ENCODE data around the gene ACMSD. TPM values are rescaled to one million over a fixed set of nuclear protein-coding genes. Genes with fewer than 3 reads are reported as not detected.
"Not testable (repeated sequence)": the region's sequence is repeated elsewhere in the genome, so short reads cannot be mapped to it uniquely, and the experiment has no call there.

ACMSD gene
- not detected in 2 replicates for total RNA-seq

GRCh38 chr2:134838143-134838620 lies at the start of gene ACMSD:
Gene ACMSD (plus strand): TSS chr2:134838616. CDS start chr2:134838683, 67 bp downstream.
- Mint-ChIP-seq H3K27me3 (ENCODE audit: low read depth) (peaks cover 15% of the 10 kb centered on the region), H3K4me1 (ENCODE audit: low read depth) (no peaks in the 10 kb centered on the region), H3K9me3 (no peaks in the 10 kb centered on the region), H3K36me3 (ENCODE audit: low read depth) (no peaks in the 10 kb centered on the region), H3K4me3 (ENCODE audit: low read depth) (no peak within 1 kb of the TSS), H3K27ac (no peak within 1 kb of the TSS)
- no peak for DNase-seq (ENCODE audit: low spot score)
- intact Hi-C loops (cut with micrococcal nuclease), result no loop called here

DNA sequence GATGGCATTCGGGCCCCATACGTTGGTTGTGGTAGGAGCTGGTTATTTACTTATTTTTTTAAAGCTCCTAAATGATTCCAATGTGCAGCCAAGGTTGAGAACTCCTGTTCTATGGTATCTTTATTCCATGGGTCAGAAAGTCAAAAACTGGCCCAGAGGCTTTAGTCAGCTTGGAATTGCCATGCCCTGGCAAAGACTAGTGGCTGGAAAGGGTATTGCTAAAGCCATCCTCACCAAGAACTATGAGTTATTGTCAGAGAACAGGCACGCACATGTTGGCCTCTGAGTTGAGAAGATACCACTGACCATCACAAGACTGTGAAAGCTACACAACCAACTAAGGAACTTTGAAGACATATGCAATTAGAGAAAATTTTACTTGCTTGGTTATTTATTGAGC lies 47.9 kb upstream of the ACMSD start:
- Mint-ChIP-seq H3K9me3 (no peaks in the 10 kb centered on the region), H3K4me3 (ENCODE audit: low read depth) (no peak overlapping the region), H3K27me3 (ENCODE audit: low read depth) (peaks cover 8% of the 10 kb centered on the region), H3K36me3 (ENCODE audit: low read depth) (no peaks in the 10 kb centered on the region), H3K4me1 (ENCODE audit: low read depth) (no peaks in the 10 kb centered on the region), H3K27ac (no peak overlapping the region)
- intact Hi-C loops (cut with micrococcal nuclease), result no loop called here
- no peak for DNase-seq (ENCODE audit: low spot score)

DNA sequence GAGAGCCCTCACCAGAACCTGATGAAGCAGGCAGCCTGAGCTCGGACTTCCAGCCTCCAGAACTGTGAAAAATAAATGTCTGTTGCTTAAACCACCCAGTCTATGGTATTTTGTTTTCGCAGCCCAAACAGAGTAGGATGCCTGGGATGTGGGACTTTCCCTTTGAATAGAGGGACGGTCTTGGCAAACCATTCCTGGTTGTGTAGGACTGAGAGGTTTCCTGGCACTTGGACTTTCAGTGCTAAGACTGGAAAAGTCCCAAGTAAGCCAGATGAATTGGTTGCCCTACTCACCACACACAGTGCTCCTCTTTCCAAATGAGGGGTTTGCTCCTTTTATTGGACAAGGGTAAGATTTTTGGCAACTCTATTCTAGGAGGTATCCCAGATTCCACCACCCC lies 46.8 kb upstream of the ACMSD start:
- no peak for DNase-seq (ENCODE audit: low spot score)
- peaks cover 8% of the 10 kb centered on the region for H3K27me3 Mint-ChIP-seq (ENCODE audit: low read depth)
- H3K9me3 Mint-ChIP-seq, result no peaks in the 10 kb centered on the region
- intact Hi-C loops (cut with micrococcal nuclease), result no loop called here
- no peak overlapping the region for H3K27ac Mint-ChIP-seq
- no peaks in the 10 kb centered on the region for H3K36me3 Mint-ChIP-seq (ENCODE audit: low read depth)
- no peak overlapping the region for H3K4me3 Mint-ChIP-seq (ENCODE audit: low read depth)
- no peaks in the 10 kb centered on the region for H3K4me1 Mint-ChIP-seq (ENCODE audit: low read depth)

DNA sequence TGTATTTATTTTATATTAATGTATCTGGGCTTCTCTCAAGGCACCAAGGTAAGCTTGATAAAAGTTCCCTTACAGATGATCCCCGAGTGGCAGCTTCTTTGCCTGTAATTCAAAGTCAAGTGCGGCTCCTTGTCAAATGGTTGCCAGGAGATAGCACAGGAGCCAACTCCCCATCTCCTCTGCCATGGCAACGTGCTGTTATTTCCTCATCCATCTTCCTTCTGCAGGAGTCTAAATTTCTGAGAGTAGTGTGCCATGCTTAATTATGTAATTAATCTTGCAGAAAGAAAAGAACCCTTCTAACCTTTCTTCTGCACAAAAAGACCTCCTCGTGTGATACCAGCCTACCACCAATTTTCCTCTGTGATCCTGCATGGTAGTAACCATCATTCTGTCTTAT lies 46.2 kb upstream of the ACMSD start:
- Mint-ChIP-seq H3K27ac (no peak overlapping the region), H3K4me3 (ENCODE audit: low read depth) (no peak overlapping the region), H3K9me3 (no peaks in the 10 kb centered on the region), H3K4me1 (ENCODE audit: low read depth) (no peaks in the 10 kb centered on the region), H3K36me3 (ENCODE audit: low read depth) (no peaks in the 10 kb centered on the region), H3K27me3 (ENCODE audit: low read depth) (peaks cover 8% of the 10 kb centered on the region)
- no peak for DNase-seq (ENCODE audit: low spot score)
- intact Hi-C loops (cut with micrococcal nuclease), result no loop called here

- intact Hi-C loops (cut with micrococcal nuclease), result no loop called here
- no peaks in the 10 kb centered on the region for H3K36me3 Mint-ChIP-seq (ENCODE audit: low read depth)
- H3K4me1 Mint-ChIP-seq (ENCODE audit: low read depth), result no peaks in the 10 kb centered on the region
- peaks cover 4% of the 10 kb centered on the region for H3K27me3 Mint-ChIP-seq (ENCODE audit: low read depth)
- no peak for DNase-seq (ENCODE audit: low spot score)
- no peaks in the 10 kb centered on the region for H3K9me3 Mint-ChIP-seq
- H3K27ac Mint-ChIP-seq, result no peak overlapping the region
- no peak overlapping the region for H3K4me3 Mint-ChIP-seq (ENCODE audit: low read depth)
Observed at GRCh38 chr2:134795765-134796164, 42.7 kb upstream of the ACMSD start.

GRCh38 chr2:134796373-134796772 lies 42.0 kb upstream of the ACMSD start:
- DNase-seq (ENCODE audit: low spot score), result no peak
- Mint-ChIP-seq H3K27me3 (ENCODE audit: low read depth) (peaks cover 4% of the 10 kb centered on the region), H3K4me1 (ENCODE audit: low read depth) (no peaks in the 10 kb centered on the region), H3K36me3 (ENCODE audit: low read depth) (no peaks in the 10 kb centered on the region), H3K4me3 (ENCODE audit: low read depth) (no peak overlapping the region), H3K27ac (no peak overlapping the region), H3K9me3 (no peaks in the 10 kb centered on the region)
- intact Hi-C loops (cut with micrococcal nuclease), result no loop called here

DNA sequence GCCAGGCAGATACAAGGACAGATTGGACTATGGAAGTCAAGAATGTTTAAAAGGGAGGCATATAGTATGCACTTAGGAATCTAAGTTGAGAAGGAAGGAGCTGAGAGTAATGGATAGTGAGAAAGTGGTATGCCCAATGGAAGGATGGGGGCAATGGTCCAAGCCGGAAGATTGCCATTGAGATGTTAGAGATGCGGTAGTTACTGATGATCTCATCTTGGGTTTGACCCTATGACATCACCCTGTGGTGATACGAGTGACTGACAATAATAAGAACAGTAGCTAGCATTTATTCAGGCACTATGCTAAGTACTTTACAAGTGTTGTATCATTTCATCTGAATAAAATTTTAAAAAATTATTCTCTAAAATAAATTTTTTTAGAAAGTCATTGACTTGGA lies 38.5 kb upstream of the ACMSD start:
- H3K27me3 Mint-ChIP-seq (ENCODE audit: low read depth), result no peaks in the 10 kb centered on the region
- H3K9me3 Mint-ChIP-seq, result peaks cover 11% of the 10 kb centered on the region
- intact Hi-C loops (cut with micrococcal nuclease), result no loop called here
- no peaks in the 10 kb centered on the region for H3K36me3 Mint-ChIP-seq (ENCODE audit: low read depth)
- H3K27ac Mint-ChIP-seq, result no peak overlapping the region
- DNase-seq (ENCODE audit: low spot score), result no peak
- H3K4me3 Mint-ChIP-seq (ENCODE audit: low read depth), result no peak overlapping the region
- H3K4me1 Mint-ChIP-seq (ENCODE audit: low read depth), result no peaks in the 10 kb centered on the region

DNA sequence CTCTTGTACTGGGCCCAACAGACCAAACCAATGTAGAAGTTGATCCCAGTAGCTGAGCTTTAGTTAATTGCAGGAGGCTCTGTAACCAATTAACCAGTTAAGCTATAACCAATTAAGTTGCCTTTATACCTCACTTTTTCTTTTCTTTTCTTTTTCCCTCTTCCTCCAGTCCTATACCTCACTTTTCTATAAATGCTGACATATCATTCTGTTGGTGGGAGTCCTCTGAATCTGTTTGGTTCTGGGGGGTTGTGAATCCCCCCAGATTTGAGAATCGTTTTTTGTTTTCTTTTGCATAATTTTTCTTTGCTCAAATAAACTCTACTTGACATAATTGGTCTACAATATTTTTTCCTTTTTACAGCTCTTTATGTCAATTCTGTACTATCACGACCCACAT lies 38.1 kb upstream of the ACMSD start:
- H3K36me3 Mint-ChIP-seq (ENCODE audit: low read depth), result no peaks in the 10 kb centered on the region
- no peak overlapping the region for H3K27ac Mint-ChIP-seq
- intact Hi-C loops (cut with micrococcal nuclease), result no loop called here
- H3K4me1 Mint-ChIP-seq (ENCODE audit: low read depth), result no peaks in the 10 kb centered on the region
- H3K27me3 Mint-ChIP-seq (ENCODE audit: low read depth), result no peaks in the 10 kb centered on the region
- DNase-seq (ENCODE audit: low spot score), result no peak
- H3K4me3 Mint-ChIP-seq (ENCODE audit: low read depth), result no peak overlapping the region
- peaks cover 15% of the 10 kb centered on the region for H3K9me3 Mint-ChIP-seq

GRCh38 chr2:134803609-134804405 lies 34.6 kb upstream of the ACMSD start:
- H3K36me3 Mint-ChIP-seq (ENCODE audit: low read depth); DNase-seq (ENCODE audit: low spot score); intact Hi-C loops (cut with micrococcal nuclease); H3K27ac Mint-ChIP-seq; H3K4me1 Mint-ChIP-seq (ENCODE audit: low read depth); H3K27me3 Mint-ChIP-seq (ENCODE audit: low read depth); H3K4me3 Mint-ChIP-seq (ENCODE audit: low read depth): not testable (repeated sequence)
- peaks cover 22% of the 10 kb centered on the region for H3K9me3 Mint-ChIP-seq

- Mint-ChIP-seq H3K4me3 (ENCODE audit: low read depth) (no peak overlapping the region), H3K9me3 (peaks cover 13% of the 10 kb centered on the region), H3K36me3 (ENCODE audit: low read depth) (no peaks in the 10 kb centered on the region), H3K27ac (no peak overlapping the region), H3K4me1 (ENCODE audit: low read depth) (no peaks in the 10 kb centered on the region), H3K27me3 (ENCODE audit: low read depth) (no peaks in the 10 kb centered on the region)
- no peak for DNase-seq (ENCODE audit: low spot score)
- intact Hi-C loops (cut with micrococcal nuclease), result no loop called here
Observed at GRCh38 chr2:134815741-134816140, 22.7 kb upstream of the ACMSD start.

DNA sequence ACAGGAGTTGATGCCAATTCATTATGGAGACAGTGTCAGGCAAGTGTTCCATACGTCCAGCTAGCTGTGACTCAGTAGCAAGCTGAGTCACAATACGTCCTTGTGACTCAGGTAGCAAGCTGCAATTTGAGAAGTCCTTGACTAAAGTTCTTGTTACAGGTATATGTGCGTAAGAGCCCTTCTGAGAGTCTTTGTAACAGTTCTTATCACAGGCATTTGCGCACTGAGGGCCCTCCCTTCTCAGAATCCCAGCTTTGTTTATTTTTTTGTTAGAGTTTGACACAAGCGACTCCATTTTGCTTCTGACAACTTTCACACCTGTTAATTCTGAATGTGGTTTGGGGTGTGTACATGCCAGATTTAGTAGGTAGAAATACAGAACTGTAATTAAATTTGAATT lies 20.1 kb upstream of the ACMSD start:
- H3K27ac Mint-ChIP-seq, result no peak overlapping the region
- H3K4me1 Mint-ChIP-seq (ENCODE audit: low read depth), result no peaks in the 10 kb centered on the region
- no peaks in the 10 kb centered on the region for H3K9me3 Mint-ChIP-seq
- intact Hi-C loops (cut with micrococcal nuclease), result no loop called here
- no peak for DNase-seq (ENCODE audit: low spot score)
- no peaks in the 10 kb centered on the region for H3K36me3 Mint-ChIP-seq (ENCODE audit: low read depth)
- H3K27me3 Mint-ChIP-seq (ENCODE audit: low read depth), result no peaks in the 10 kb centered on the region
- no peak overlapping the region for H3K4me3 Mint-ChIP-seq (ENCODE audit: low read depth)

GRCh38 chr2:134819334-134819733 lies 19.1 kb upstream of the ACMSD start:
- DNase-seq (ENCODE audit: low spot score), result no peak
- Mint-ChIP-seq H3K4me3 (ENCODE audit: low read depth) (no peak overlapping the region), H3K4me1 (ENCODE audit: low read depth) (no peaks in the 10 kb centered on the region), H3K27ac (no peak overlapping the region), H3K27me3 (ENCODE audit: low read depth) (no peaks in the 10 kb centered on the region), H3K36me3 (ENCODE audit: low read depth) (no peaks in the 10 kb centered on the region), H3K9me3 (no peaks in the 10 kb centered on the region)
- intact Hi-C loops (cut with micrococcal nuclease), result no loop called here

GRCh38 chr2:134823431-134823830 lies 15.0 kb upstream of the ACMSD start:
- H3K36me3 Mint-ChIP-seq (ENCODE audit: low read depth), result no peaks in the 10 kb centered on the region
- H3K27me3 Mint-ChIP-seq (ENCODE audit: low read depth), result no peaks in the 10 kb centered on the region
- H3K4me3 Mint-ChIP-seq (ENCODE audit: low read depth), result no peak overlapping the region
- no peaks in the 10 kb centered on the region for H3K4me1 Mint-ChIP-seq (ENCODE audit: low read depth)
- intact Hi-C loops (cut with micrococcal nuclease), result no loop called here
- H3K9me3 Mint-ChIP-seq, result no peaks in the 10 kb centered on the region
- no peak overlapping the region for H3K27ac Mint-ChIP-seq
- DNase-seq (ENCODE audit: low spot score), result no peak

Measured in activated T-helper 2 cell treated with anti-CD3 and anti-CD28 coated beads, Interferon-gamma antibody, Interleukin-2, Interleukin-4, amounts not matched to agents 10 μg/mL and 5 μg/mL and 100 μg/mL, durations not matched to agents 14 hours and 24 hours and 36 hours (primary cell).